ENCODE data around the gene NDUFAF3.
"Not testable (repeated sequence)": the region's sequence is repeated elsewhere in the genome, so short reads cannot be mapped to it uniquely, and the experiment has no call there.

The NDUFAF3 gene

GRCh38 chr3:49001155-49001554, 20.8 kb upstream of the NDUFAF3 start:
- no peak for DNase-seq

- DNase-seq = no peak
Observed at GRCh38 chr3:49004352-49005302, 17.3 kb upstream of the NDUFAF3 start.

GRCh38 chr3:49005303-49005680, 16.6 kb upstream of the NDUFAF3 start:
- DNase-seq = no peak

GRCh38 chr3:49005998-49006397, 15.9 kb upstream of the NDUFAF3 start:
- no peak for DNase-seq

GRCh38 chr3:49006408-49007067, 15.4 kb upstream of the NDUFAF3 start:
- no peak for DNase-seq

GRCh38 chr3:49007068-49007770, 14.7 kb upstream of the NDUFAF3 start, which contains the start of gene WDR6:
TSS of gene WDR6 (plus strand) at chr3:49007391. CDS start at chr3:49007432, 41 bp downstream.
- peak; percentile 95 for DNase-seq

GRCh38 chr3:49007771-49008528, 14.0 kb upstream of the NDUFAF3 start:
- DNase-seq = peak; percentile 89

- not testable (repeated sequence) for DNase-seq
Observed at GRCh38 chr3:49008627-49009026, 13.3 kb upstream of the NDUFAF3 start.

- DNase-seq = no peak
Observed at GRCh38 chr3:49009396-49009795, 12.5 kb upstream of the NDUFAF3 start.

- no peak for DNase-seq
Observed at GRCh38 chr3:49012441-49013017, 9.4 kb upstream of the NDUFAF3 start.

- no peak for DNase-seq
Observed at GRCh38 chr3:49013113-49013737, 8.7 kb upstream of the NDUFAF3 start.

- peak; percentile 63 for DNase-seq
Observed at GRCh38 chr3:49013738-49014660, 7.9 kb upstream of the NDUFAF3 start.

- DNase-seq = no peak
Observed at GRCh38 chr3:49015072-49015471, 6.8 kb upstream of the NDUFAF3 start.

GRCh38 chr3:49015765-49016164, 6.2 kb upstream of the NDUFAF3 start:
- no peak for DNase-seq

- no peak for DNase-seq
Observed at GRCh38 chr3:49016414-49017228, 5.3 kb upstream of the NDUFAF3 start.

GRCh38 chr3:49017229-49017970, 4.5 kb upstream of the NDUFAF3 start:
- no peak for DNase-seq

- peak; percentile 69 for DNase-seq
Observed at GRCh38 chr3:49017971-49018706, 3.8 kb upstream of the NDUFAF3 start, which contains the start of gene DALRD3. TSS of gene DALRD3 (minus strand) at chr3:49018580. CDS start at chr3:49018564, 16 bp downstream.

GRCh38 chr3:49018707-49019006, 3.3 kb upstream of the NDUFAF3 start:
- DNase-seq = no peak
